Measurements from ENCODE around the gene F11R. TPM values are rescaled to one million over a fixed set of nuclear protein-coding genes. Genes with fewer than 3 reads are reported as not detected.

The F11R gene
- 96.5 TPM for total RNA-seq

GRCh38 chr1:161020509-161021164, at the start of gene F11R:
Gene F11R, minus strand, starts transcription at chr1:161021152. Its CDS starts 79 bp downstream, at chr1:161021073.

GRCh38 chr1:161069731-161070270, 48.8 kb upstream of the F11R start, which contains the start of gene ARHGAP30:
Gene ARHGAP30, minus strand, starts transcription at chr1:161069891. Its CDS starts 267 bp downstream, at chr1:161069624.

GRCh38 chr1:161045736-161046604, 25.0 kb upstream of the F11R start, which contains the start of gene USF1:
Gene USF1, minus strand, starts transcription at chr1:161045977. Its CDS starts 2,702 bp downstream, at chr1:161043275.

GRCh38 chr1:161038523-161039153, 17.7 kb upstream of the F11R start, which contains the start of gene TSTD1:
Gene TSTD1, minus strand, starts transcription at chr1:161038964. Its CDS starts 75 bp downstream, at chr1:161038889.

GRCh38 chr1:160954158-160955104, 66.5 kb downstream of the F11R start, which contains the start of gene ITLN2:
Gene ITLN2, minus strand, starts transcription at chr1:160954809. Its CDS starts 68 bp downstream, at chr1:160954741.

Small RNA genes within 50 kb of the gene (small RNA-seq; reads per million reads assigned to genes)
- not detected for gene AL591806.2 (ENCODE audit: low replicate concordance)

Other genes starting within 250 kb of the F11R start
- 0.93 TPM for gene LY9, start 225.0 kb downstream of the F11R start, total RNA-seq
- 0.93 TPM for gene CD244, start 158.3 kb downstream of the F11R start, total RNA-seq
- 3.2 TPM for gene ITLN1, start 136.0 kb downstream of the F11R start, total RNA-seq
- not detected for gene ITLN2, start 66.3 kb downstream of the F11R start, total RNA-seq
- 56.5 TPM for gene TSTD1, start 17.8 kb upstream of the F11R start, total RNA-seq
- 63.2 TPM for gene USF1, start 24.8 kb upstream of the F11R start, total RNA-seq
- 5.5 TPM for gene ARHGAP30, start 48.7 kb upstream of the F11R start, total RNA-seq
- 6.3 TPM for gene NECTIN4, start 68.4 kb upstream of the F11R start, total RNA-seq
- 10.7 TPM for gene KLHDC9, start 77.2 kb upstream of the F11R start, total RNA-seq
- 16.2 TPM for gene PFDN2, start 96.9 kb upstream of the F11R start, total RNA-seq
- 43.4 TPM for gene NIT1, start 97.0 kb upstream of the F11R start, total RNA-seq
- 22.9 TPM for gene DEDD, start 111.5 kb upstream of the F11R start, total RNA-seq
- 58.5 TPM for gene UFC1, start 132.8 kb upstream of the F11R start, total RNA-seq
- 27.8 TPM for gene USP21, start 138.3 kb upstream of the F11R start, total RNA-seq
- gene PPOX, start 145.3 kb upstream of the F11R start, total RNA-seq = 26.1 TPM
- 40.8 TPM for gene B4GALT3, start 156.4 kb upstream of the F11R start, total RNA-seq
- gene ADAMTS4, start 177.9 kb upstream of the F11R start, total RNA-seq = 1.3 TPM
- gene NDUFS2, start 181.2 kb upstream of the F11R start, total RNA-seq = 161 TPM
- gene FCER1G, start 194.1 kb upstream of the F11R start, total RNA-seq = 21.9 TPM
- 0.70 TPM for gene APOA2, start 202.5 kb upstream of the F11R start, total RNA-seq
- gene TOMM40L, start 204.9 kb upstream of the F11R start, total RNA-seq = 13.1 TPM
- gene NR1I3, start 217.1 kb upstream of the F11R start, total RNA-seq = 0.23 TPM
- gene PCP4L1, start 237.6 kb upstream of the F11R start, total RNA-seq = 1.3 TPM

Measured in metanephros (tissue), 2 donors.